ENCODE data around the gene PRMT7. TPM values are rescaled to one million over a fixed set of nuclear protein-coding genes. Genes with fewer than 3 reads are reported as not detected.

Gene PRMT7
- polyA plus RNA-seq, 1 donor (not counting 4 experiments of a cell fraction or from before 2014, with no cell fraction given) = 27.4 TPM

GRCh38 chr16:68382296-68382718, 71.5 kb downstream of the PRMT7 start:
- Histone ChIP-seq H3K4me2 (ENCODE audit: control insufficient read depth, extremely low read depth, insufficient read depth, low read depth, low read length) (no peak overlapping the region), H3K4me3 (ENCODE audit: control insufficient read depth in 2 of 3, extremely low read depth in 1 of 3, insufficient read depth in 2 of 3, low read depth in 1 of 3, low read length in 3 of 3) (no peak overlapping the region), H3K9me3 (ENCODE audit: control insufficient read depth, low read depth, low read length) (no peaks in the 10 kb centered on the region), H3K27me3 (ENCODE audit: control insufficient read depth, extremely low read depth, insufficient read depth, low read length) (peaks cover 6% of the 10 kb centered on the region), H3K36me3 (ENCODE audit: control insufficient read depth in 2 of 2, extremely low read depth in 1 of 2, insufficient read depth in 2 of 2, low read length in 2 of 2) (no peaks in the 10 kb centered on the region), H4K20me1 (ENCODE audit: control insufficient read depth, extremely low read depth, insufficient read depth, low read length) (no peaks in the 10 kb centered on the region), H3K27ac (ENCODE audit: control insufficient read depth, insufficient read depth, low read length) (no peak overlapping the region), H3K9me1 (ENCODE audit: control insufficient read depth, extremely low read depth, insufficient read depth, low read length) (no peaks in the 10 kb centered on the region), H3K9ac (ENCODE audit: control insufficient read depth, extremely low read depth, insufficient read depth, low read length) (no peak overlapping the region), H2AFZ (ENCODE audit: control insufficient read depth, low read length) (no peak overlapping the region), H3K4me1 (ENCODE audit: control insufficient read depth, extremely low read depth, insufficient read depth, low read length) (no peaks in the 10 kb centered on the region), H3K79me2 (ENCODE audit: control insufficient read depth, insufficient read depth, low read length) (no peaks in the 10 kb centered on the region)
- dilution Hi-C loops (cut with MboI; ENCODE audit: extremely low pct_ligation_motif_present, low sequenced_read_pairs) = no loop called here
- TF ChIP-seq CTCF (optimal IDR thresholded peaks at IDR 0.05 in 1 of 3, IDR thresholded peaks at IDR 0.05 in 1 of 3, conservative IDR thresholded peaks at IDR 0.05 in 1 of 3; ENCODE audit: extremely low read depth in 1 of 3, insufficient read depth in 2 of 3, low read length in 3 of 3) (peak; percentile 49 to 60 (median 51)), EZH2 (IDR thresholded peaks at IDR 0.05; ENCODE audit: low read length) (no peak)
- DNase-seq (ENCODE audit: low read depth, low spot score) (no peak), FAIRE-seq (no peak)

GRCh38 chr16:68383858-68384257, 73.0 kb downstream of the PRMT7 start:
- DNase-seq (ENCODE audit: low read depth, low spot score) = no peak
- no peak overlapping the region for H3K4me3 ChIP-seq (ENCODE audit: control insufficient read depth in 2 of 3, extremely low read depth in 1 of 3, insufficient read depth in 2 of 3, low read depth in 1 of 3, low read length in 3 of 3)
- H2AFZ ChIP-seq (ENCODE audit: control insufficient read depth, low read length) = no peak overlapping the region
- peaks cover 6% of the 10 kb centered on the region for H3K27me3 ChIP-seq (ENCODE audit: control insufficient read depth, extremely low read depth, insufficient read depth, low read length)
- H3K4me1 ChIP-seq (ENCODE audit: control insufficient read depth, extremely low read depth, insufficient read depth, low read length) = no peaks in the 10 kb centered on the region
- dilution Hi-C loops (cut with MboI; ENCODE audit: extremely low pct_ligation_motif_present, low sequenced_read_pairs) = no loop called here
- H3K9me1 ChIP-seq (ENCODE audit: control insufficient read depth, extremely low read depth, insufficient read depth, low read length) = no peaks in the 10 kb centered on the region
- H3K4me2 ChIP-seq (ENCODE audit: control insufficient read depth, extremely low read depth, insufficient read depth, low read depth, low read length) = no peak overlapping the region
- no peak for TF ChIP-seq EZH2 (IDR thresholded peaks at IDR 0.05; ENCODE audit: low read length)
- TF ChIP-seq CTCF (optimal IDR thresholded peaks at IDR 0.05 in 1 of 3, IDR thresholded peaks at IDR 0.05 in 1 of 3, conservative IDR thresholded peaks at IDR 0.05 in 1 of 3; ENCODE audit: extremely low read depth in 1 of 3, insufficient read depth in 2 of 3, low read length in 3 of 3) = no peak
- H3K27ac ChIP-seq (ENCODE audit: control insufficient read depth, insufficient read depth, low read length) = no peak overlapping the region
- FAIRE-seq = no peak
- H3K9ac ChIP-seq (ENCODE audit: control insufficient read depth, extremely low read depth, insufficient read depth, low read length) = no peak overlapping the region
- no peaks in the 10 kb centered on the region for H3K79me2 ChIP-seq (ENCODE audit: control insufficient read depth, insufficient read depth, low read length)
- H3K36me3 ChIP-seq (ENCODE audit: control insufficient read depth in 2 of 2, extremely low read depth in 1 of 2, insufficient read depth in 2 of 2, low read length in 2 of 2) = no peaks in the 10 kb centered on the region
- H4K20me1 ChIP-seq (ENCODE audit: control insufficient read depth, extremely low read depth, insufficient read depth, low read length) = no peaks in the 10 kb centered on the region
- no peaks in the 10 kb centered on the region for H3K9me3 ChIP-seq (ENCODE audit: control insufficient read depth, low read depth, low read length)

Measured in keratinocyte (primary cell).